OCI-LY7 (cell line): ENCODE measurements around the gene ADCY5. TPM values are rescaled to one million over a fixed set of nuclear protein-coding genes. Genes with fewer than 3 reads are reported as not detected.
A peak's percentile ranks its signal among the peaks of the same experiment; 100 is the strongest.
"Not testable (repeated sequence)": the region's sequence is repeated elsewhere in the genome, so short reads cannot be mapped to it uniquely, and the experiment has no call there.

ENCODE experiments used
- BruUV-seq: library from RNA; stranded (reverse); fragments of 400-500 nt; replicated peaks from 2 replicates; lab custom pipeline; 2021; lab: Mats Ljungman, UMichigan
- CTCF ChIA-PET: fragments of 300-600 bp; sonication (Branson Sonifier 250); formaldehyde crosslinking; loops from one replicate; lab custom pipeline; 2022; ENCODE audit warnings: antibody characterized with exemption; ENCODE audit not compliant: unreplicated experiment; lab: Charles Lee
- POLR2A ChIA-PET: fragments of 300-600 bp; sonication (Branson Sonifier 250); formaldehyde crosslinking; loops from one replicate; lab custom pipeline; 2022; ENCODE audit warnings: antibody characterized with exemption; lab: Charles Lee
- DNase-seq: peaks from one replicate; pipeline ENCODE4 v3.0.0-alpha.2; 2015; ENCODE audit warnings: low spot score
- H2AFZ ChIP-seq: fragments of 200-600 bp; sonication (generic), shearing (Covaris generic); 2 replicates; pipeline ENCODE4 v1.6.1; 2014; ENCODE audit warnings: mild to moderate bottlenecking, antibody characterized with exemption, low read length, moderate library complexity
- H3K27ac ChIP-seq: fragments of 200-600 bp; sonication (generic); 2 replicates; pipeline ENCODE4 v1.5.1; 2014; ENCODE audit warnings: mixed run types, low read depth, mild to moderate bottlenecking, moderate library complexity, low read length, inconsistent platforms; ENCODE audit not compliant: poor library complexity, severe bottlenecking
- H3K36me3 ChIP-seq: fragments of 200-600 bp; sonication (generic); 2 replicates; pipeline ENCODE4 v1.6.1; 2014; ENCODE audit warnings: mild to moderate bottlenecking, antibody characterized with exemption, low read length, moderate library complexity, mixed read lengths; ENCODE audit not compliant: insufficient read depth
- H3K4me1 ChIP-seq: fragments of 200-600 bp; sonication (generic); 2 replicates; pipeline ENCODE4 v1.5.1; 2014; ENCODE audit warnings: mild to moderate bottlenecking, low read length; ENCODE audit not compliant: insufficient read depth, poor library complexity, severe bottlenecking
- H3K4me2 ChIP-seq: fragments of 200-600 bp; sonication (generic); 2 replicates; pipeline ENCODE4 v1.6.1; 2014; ENCODE audit warnings: mild to moderate bottlenecking, low read length
- H3K4me3 ChIP-seq: fragments of 200-600 bp; sonication (generic); 2 replicates; pipeline ENCODE4 v1.5.1; 2014; ENCODE audit warnings: mild to moderate bottlenecking, low read depth, low read length; ENCODE audit not compliant: poor library complexity, severe bottlenecking
- H3K79me2 ChIP-seq: fragments of 200-600 bp; sonication (generic); 2 replicates; pipeline ENCODE4 v1.6.1; 2016; ENCODE audit warnings: low read depth, mild to moderate bottlenecking, low read length, moderate library complexity, mixed read lengths; ENCODE audit not compliant: insufficient read depth
- H3K9me2 ChIP-seq: fragments of 200-600 bp; sonication (generic); 2 replicates; pipeline ENCODE4 v1.6.1; 2016; ENCODE audit warnings: mild to moderate bottlenecking, low read length, mixed read lengths; ENCODE audit not compliant: insufficient read depth
- H3K9me3 ChIP-seq: fragments of 200-600 bp; sonication (generic); 2 replicates; pipeline ENCODE4 v1.6.1; 2014; ENCODE audit warnings: mild to moderate bottlenecking, mixed run types, low read length, mixed read lengths
- H4K20me1 ChIP-seq: fragments of 200-600 bp; sonication (generic); 2 replicates; pipeline ENCODE4 v1.6.1; 2014; ENCODE audit warnings: mild to moderate bottlenecking, antibody characterized with exemption, low read length, moderate library complexity, mixed read lengths; ENCODE audit not compliant: insufficient read depth
- CTCF ChIP-seq: fragments of 200-600 bp; sonication (generic); conservative IDR thresholded peaks from 2 replicates; pipeline ENCODE4 v1.5.1; 2014; ENCODE audit warnings: mild to moderate bottlenecking, antibody characterized with exemption, low read length, moderate library complexity, mixed read lengths
- EZH2phosphoT487 ChIP-seq: fragments of 200-600 bp; sonication (generic); IDR thresholded peaks from 2 replicates; pipeline ENCODE4 v1.6.1; 2018; ENCODE audit warnings: low read depth, borderline replicate concordance, mild to moderate bottlenecking, mixed run types, antibody characterized with exemption, low read length, moderate library complexity, mixed read lengths
- intact Hi-C: fragments of 100-400 bp; cut with micrococcal nuclease; formaldehyde crosslinking; loops from one replicate; pipeline ENCODE4 v1.10.0; 2022; ENCODE audit not compliant: unreplicated experiment
- total RNA-seq, 2 experiments: library from RNA; depleted of rRNA in 1 of 2; stranded (reverse); fragments of >200 nt in 1 of 2; shearing (Covaris generic) in 1 of 2; gene quantifications; 2 replicates each; pipeline ENCODE4 v1.2.3, GENCODE V29; 2014 to 2022

ADCY5 gene
- total RNA-seq, 2 experiments from 2014 or later, result 0.03 to 0.63 TPM

GRCh38 chr3:123489400-123490004 is 40.6 kb upstream of the ADCY5 start:
- Histone ChIP-seq H3K4me2 (no peak overlapping the region), H3K9me3 (no peaks in the 10 kb centered on the region), H3K79me2 (no peaks in the 10 kb centered on the region), H3K36me3 (no peaks in the 10 kb centered on the region), H3K9me2 (no peaks in the 10 kb centered on the region), H3K4me1 (no peaks in the 10 kb centered on the region), H2AFZ (no peak overlapping the region), H3K4me3 (no peak overlapping the region), H3K27ac (no peak overlapping the region), H4K20me1 (no peaks in the 10 kb centered on the region)
- ChIA-PET CTCF (interaction anchor here (0.5 kb wide), 1 partner anchor 397 kb away, joined by 4 read pairs; no protein-coding TSS in a partner anchor), POLR2A (interaction anchor here (0.7 kb wide), 1 partner anchor 706 kb away, joined by 3 read pairs; no protein-coding TSS in a partner anchor)
- DNase-seq, result peak; percentile 47
- BruUV-seq, result no TSS peak
- intact Hi-C loops, result loop anchor here (1.0 kb wide), 1 partner anchor 160 kb away; no protein-coding TSS in a partner anchor
- TF ChIP-seq EZH2phosphoT487 (no peak), CTCF (peak; percentile 91)

- Histone ChIP-seq H2AFZ (no peak overlapping the region), H3K27ac (no peak overlapping the region), H4K20me1 (no peaks in the 10 kb centered on the region), H3K9me2 (no peaks in the 10 kb centered on the region), H3K4me3 (no peak overlapping the region), H3K36me3 (no peaks in the 10 kb centered on the region), H3K4me1 (no peaks in the 10 kb centered on the region), H3K9me3 (no peaks in the 10 kb centered on the region), H3K4me2 (no peak overlapping the region), H3K79me2 (no peaks in the 10 kb centered on the region)
- no peak for DNase-seq
- ChIA-PET CTCF (interaction anchor here (0.5 to 0.6 kb wide), 2 partner anchors 397 to 582 kb away, joined by 3 to 4 read pairs; no protein-coding TSS in a partner anchor), POLR2A (no interaction called here)
- no TSS peak for BruUV-seq
- TF ChIP-seq CTCF (no peak), EZH2phosphoT487 (no peak)
- intact Hi-C loops, result loop anchor here (1.0 kb wide), 1 partner anchor 159 kb away; no protein-coding TSS in a partner anchor
Measured at GRCh38 chr3:123488645-123489347, 39.9 kb upstream of the ADCY5 start.

GRCh38 chr3:123487063-123487462 is 38.2 kb upstream of the ADCY5 start:
- H3K79me2 ChIP-seq, POLR2A ChIA-PET, CTCF ChIA-PET, H3K4me3 ChIP-seq, H3K27ac ChIP-seq, intact Hi-C loops, H3K36me3 ChIP-seq, H3K4me2 ChIP-seq, DNase-seq, H3K9me3 ChIP-seq, BruUV-seq, H3K4me1 ChIP-seq, H2AFZ ChIP-seq, H4K20me1 ChIP-seq, H3K9me2 ChIP-seq: not testable (repeated sequence)
